ENCODE measurements around the gene TXNIP.

- no peak for TF ChIP-seq CTCF (IDR thresholded peaks at IDR 0.05; ENCODE audit: low read depth, low read length)
- no peak for TF ChIP-seq EZH2phosphoT487 (IDR thresholded peaks at IDR 0.05; ENCODE audit: low read depth)
Measured at GRCh38 chr1:145952903-145953302, 43.5 kb downstream of the TXNIP start.

Measured in OCI-LY3 (cell line).